ENCODE measurements around the gene STAT3. TPM values are rescaled to one million over a fixed set of nuclear protein-coding genes. Genes with fewer than 3 reads are reported as not detected.

Gene STAT3
- total and polyA plus RNA-seq, 2 of the 13 experiments (the other 11 are each of a cell fraction or from before 2014, with no cell fraction given), result 61.8 to 62.4 TPM

- no peak for TF ChIP-seq USF2 (IDR thresholded peaks at IDR 0.05; ENCODE audit: low read depth, low read length)
- no peak for TF ChIP-seq USF2 (CRISPR knock-in tag; IDR thresholded peaks at IDR 0.05; ENCODE audit: borderline replicate concordance)
- TF ChIP-seq TOPORS (CRISPR knock-in tag; IDR thresholded peaks at IDR 0.05), result 0 out of 2 replicates have a peak, but pooled peaks have one; percentile 43
- TF ChIP-seq ZMYM3 (CRISPR knock-in tag; IDR thresholded peaks at IDR 0.05), result no peak
- peak; percentile 83; the same call in 1 of the 2 replicates for TF ChIP-seq TFAP4 (IDR thresholded peaks at IDR 0.05; ENCODE audit: borderline replicate concordance, low read depth)
- no peak for TF ChIP-seq ZNF225 (CRISPR knock-in tag; IDR thresholded peaks at IDR 0.05)
- TF ChIP-seq, protein P1, sequence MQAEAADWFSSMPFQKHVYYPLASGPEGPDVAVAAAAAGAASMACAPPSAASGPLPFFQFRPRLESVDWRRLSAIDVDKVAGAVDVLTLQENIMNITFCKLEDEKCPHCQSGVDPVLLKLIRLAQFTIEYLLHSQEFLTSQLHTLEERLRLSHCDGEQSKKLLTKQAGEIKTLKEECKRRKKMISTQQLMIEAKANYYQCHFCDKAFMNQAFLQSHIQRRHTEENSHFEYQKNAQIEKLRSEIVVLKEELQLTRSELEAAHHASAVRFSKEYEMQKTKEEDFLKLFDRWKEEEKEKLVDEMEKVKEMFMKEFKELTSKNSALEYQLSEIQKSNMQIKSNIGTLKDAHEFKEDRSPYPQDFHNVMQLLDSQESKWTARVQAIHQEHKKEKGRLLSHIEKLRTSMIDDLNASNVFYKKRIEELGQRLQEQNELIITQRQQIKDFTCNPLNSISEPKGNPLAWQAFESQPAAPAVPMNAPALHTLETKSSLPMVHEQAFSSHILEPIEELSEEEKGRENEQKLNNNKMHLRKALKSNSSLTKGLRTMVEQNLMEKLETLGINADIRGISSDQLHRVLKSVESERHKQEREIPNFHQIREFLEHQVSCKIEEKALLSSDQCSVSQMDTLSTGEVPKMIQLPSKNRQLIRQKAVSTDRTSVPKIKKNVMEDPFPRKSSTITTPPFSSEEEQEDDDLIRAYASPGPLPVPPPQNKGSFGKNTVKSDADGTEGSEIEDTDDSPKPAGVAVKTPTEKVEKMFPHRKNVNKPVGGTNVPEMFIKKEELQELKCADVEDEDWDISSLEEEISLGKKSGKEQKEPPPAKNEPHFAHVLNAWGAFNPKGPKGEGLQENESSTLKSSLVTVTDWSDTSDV (CRISPR knock-in tag; IDR thresholded peaks at IDR 0.05), result no peak
- peak; percentile 86 for TF ChIP-seq MXD1 (CRISPR knock-in tag; IDR thresholded peaks at IDR 0.05)
- 0 out of 2 replicates have a peak, but pooled peaks have one; percentile 26 for TF ChIP-seq RNF2 (conservative IDR thresholded peaks at IDR 0.05; ENCODE audit: low read depth)
- TF ChIP-seq, protein P2, sequence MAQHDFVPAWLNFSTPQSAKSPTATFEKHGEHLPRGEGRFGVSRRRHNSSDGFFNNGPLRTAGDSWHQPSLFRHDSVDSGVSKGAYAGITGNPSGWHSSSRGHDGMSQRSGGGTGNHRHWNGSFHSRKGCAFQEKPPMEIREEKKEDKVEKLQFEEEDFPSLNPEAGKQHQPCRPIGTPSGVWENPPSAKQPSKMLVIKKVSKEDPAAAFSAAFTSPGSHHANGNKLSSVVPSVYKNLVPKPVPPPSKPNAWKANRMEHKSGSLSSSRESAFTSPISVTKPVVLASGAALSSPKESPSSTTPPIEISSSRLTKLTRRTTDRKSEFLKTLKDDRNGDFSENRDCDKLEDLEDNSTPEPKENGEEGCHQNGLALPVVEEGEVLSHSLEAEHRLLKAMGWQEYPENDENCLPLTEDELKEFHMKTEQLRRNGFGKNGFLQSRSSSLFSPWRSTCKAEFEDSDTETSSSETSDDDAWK (CRISPR knock-in tag; IDR thresholded peaks at IDR 0.05), result no peak
- TF ChIP-seq SOX6 (IDR thresholded peaks at IDR 0.05), result no peak
- peak; percentile 43 for TF ChIP-seq SOX6 (CRISPR knock-in tag; IDR thresholded peaks at IDR 0.05)
- TF ChIP-seq RXRB (CRISPR knock-in tag; IDR thresholded peaks at IDR 0.05; ENCODE audit: borderline replicate concordance), result 0 out of 2 replicates have a peak, but pooled peaks have one; percentile 16
- TF ChIP-seq, protein P3, sequence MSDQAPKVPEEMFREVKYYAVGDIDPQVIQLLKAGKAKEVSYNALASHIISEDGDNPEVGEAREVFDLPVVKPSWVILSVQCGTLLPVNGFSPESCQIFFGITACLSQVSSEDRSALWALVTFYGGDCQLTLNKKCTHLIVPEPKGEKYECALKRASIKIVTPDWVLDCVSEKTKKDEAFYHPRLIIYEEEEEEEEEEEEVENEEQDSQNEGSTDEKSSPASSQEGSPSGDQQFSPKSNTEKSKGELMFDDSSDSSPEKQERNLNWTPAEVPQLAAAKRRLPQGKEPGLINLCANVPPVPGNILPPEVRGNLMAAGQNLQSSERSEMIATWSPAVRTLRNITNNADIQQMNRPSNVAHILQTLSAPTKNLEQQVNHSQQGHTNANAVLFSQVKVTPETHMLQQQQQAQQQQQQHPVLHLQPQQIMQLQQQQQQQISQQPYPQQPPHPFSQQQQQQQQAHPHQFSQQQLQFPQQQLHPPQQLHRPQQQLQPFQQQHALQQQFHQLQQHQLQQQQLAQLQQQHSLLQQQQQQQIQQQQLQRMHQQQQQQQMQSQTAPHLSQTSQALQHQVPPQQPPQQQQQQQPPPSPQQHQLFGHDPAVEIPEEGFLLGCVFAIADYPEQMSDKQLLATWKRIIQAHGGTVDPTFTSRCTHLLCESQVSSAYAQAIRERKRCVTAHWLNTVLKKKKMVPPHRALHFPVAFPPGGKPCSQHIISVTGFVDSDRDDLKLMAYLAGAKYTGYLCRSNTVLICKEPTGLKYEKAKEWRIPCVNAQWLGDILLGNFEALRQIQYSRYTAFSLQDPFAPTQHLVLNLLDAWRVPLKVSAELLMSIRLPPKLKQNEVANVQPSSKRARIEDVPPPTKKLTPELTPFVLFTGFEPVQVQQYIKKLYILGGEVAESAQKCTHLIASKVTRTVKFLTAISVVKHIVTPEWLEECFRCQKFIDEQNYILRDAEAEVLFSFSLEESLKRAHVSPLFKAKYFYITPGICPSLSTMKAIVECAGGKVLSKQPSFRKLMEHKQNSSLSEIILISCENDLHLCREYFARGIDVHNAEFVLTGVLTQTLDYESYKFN (CRISPR knock-in tag; conservative IDR thresholded peaks at IDR 0.05), result no peak
- TF ChIP-seq BCL3 (CRISPR knock-in tag; IDR thresholded peaks at IDR 0.05), result peak; percentile 52; the same call in 1 of the 2 replicates
- TF ChIP-seq TBL1XR1 (IDR thresholded peaks at IDR 0.05; ENCODE audit: borderline replicate concordance, low read length, partially characterized antibody), result no peak
Measured at GRCh38 chr17:42422412-42422957, 34.2 kb upstream of the STAT3 start (continued).
